NT2/D1 (cell line): ENCODE data around the gene CADPS2.

Experiments
- YY1 ChIP-seq: IDR thresholded peaks from 2 replicates; pipeline ENCODE4 v1.6.1; 2011; ENCODE audit not compliant: insufficient read length, insufficient read depth
- ZNF274 ChIP-seq: IDR thresholded peaks from 2 replicates; pipeline ENCODE4 v1.6.1; 2011; ENCODE audit warnings: mild to moderate bottlenecking, low read depth, low read length

GRCh38 chr7:122626785-122627184 is 259.5 kb downstream of the CADPS2 start:
- TF ChIP-seq ZNF274 (no peak), YY1 (no peak)
